ENCODE measurements around the gene SLC6A16.
A peak's percentile ranks its signal among the peaks of the same experiment; 100 is the strongest.
"Not testable (repeated sequence)": the region's sequence is repeated elsewhere in the genome, so short reads cannot be mapped to it uniquely, and the experiment has no call there.

SLC6A16 gene

GRCh38 chr19:49324801-49325576 is at the start of gene SLC6A16:
Gene SLC6A16, minus strand, starts transcription at chr19:49325191. Its CDS starts 13,844 bp downstream, at chr19:49311347.
- DNase-seq (ENCODE audit: low read depth, low spot score) = no peak

- DNase-seq (ENCODE audit: low read depth, low spot score) = not testable (repeated sequence)
Measured at GRCh38 chr19:49373174-49373573, 48.2 kb upstream of the SLC6A16 start.

GRCh38 chr19:49371184-49371583 is 46.2 kb upstream of the SLC6A16 start:
- no peak for DNase-seq (ENCODE audit: low read depth, low spot score)

- DNase-seq (ENCODE audit: low read depth, low spot score) = no peak
Measured at GRCh38 chr19:49368711-49369358, 43.8 kb upstream of the SLC6A16 start.

GRCh38 chr19:49366110-49366509 is 41.1 kb upstream of the SLC6A16 start:
- DNase-seq (ENCODE audit: low read depth, low spot score) = no peak

GRCh38 chr19:49364083-49364737 is 39.2 kb upstream of the SLC6A16 start:
- no peak for DNase-seq (ENCODE audit: low read depth, low spot score)

- peak; percentile 93 for DNase-seq (ENCODE audit: low read depth, low spot score)
Measured at GRCh38 chr19:49363268-49364082, 38.5 kb upstream of the SLC6A16 start, which contains the start of gene DKKL1. Gene DKKL1, plus strand, starts transcription at chr19:49363877. Its CDS starts 122 bp downstream, at chr19:49363999.

- DNase-seq (ENCODE audit: low read depth, low spot score) = no peak
Measured at GRCh38 chr19:49362929-49363267, 37.9 kb upstream of the SLC6A16 start.

- no peak for DNase-seq (ENCODE audit: low read depth, low spot score)
Measured at GRCh38 chr19:49362048-49362928, 37.3 kb upstream of the SLC6A16 start, which contains the start of gene TEAD2. Gene TEAD2, minus strand, starts transcription at chr19:49362416. Its CDS starts 2,341 bp downstream, at chr19:49360075.

GRCh38 chr19:49361438-49362047 is 36.6 kb upstream of the SLC6A16 start:
- no peak for DNase-seq (ENCODE audit: low read depth, low spot score)

- DNase-seq (ENCODE audit: low read depth, low spot score) = no peak
Measured at GRCh38 chr19:49359851-49360820, 35.1 kb upstream of the SLC6A16 start.

- no peak for DNase-seq (ENCODE audit: low read depth, low spot score)
Measured at GRCh38 chr19:49357186-49357585, 32.2 kb upstream of the SLC6A16 start.

- DNase-seq (ENCODE audit: low read depth, low spot score) = no peak
Measured at GRCh38 chr19:49356382-49356781, 31.4 kb upstream of the SLC6A16 start.

GRCh38 chr19:49355909-49356353 is 30.9 kb upstream of the SLC6A16 start:
- DNase-seq (ENCODE audit: low read depth, low spot score) = no peak

GRCh38 chr19:49349567-49349966 is 24.6 kb upstream of the SLC6A16 start:
- DNase-seq (ENCODE audit: low read depth, low spot score) = no peak

GRCh38 chr19:49348305-49349189 is 23.6 kb upstream of the SLC6A16 start:
- no peak for DNase-seq (ENCODE audit: low read depth, low spot score)

GRCh38 chr19:49347835-49348234 is 22.8 kb upstream of the SLC6A16 start:
- no peak for DNase-seq (ENCODE audit: low read depth, low spot score)

GRCh38 chr19:49347191-49347590 is 22.2 kb upstream of the SLC6A16 start:
- DNase-seq (ENCODE audit: low read depth, low spot score) = no peak

All from iPS DF 19.7 (cell line).